ENCODE measurements around the gene DNM1L.
A peak's percentile ranks its signal among the peaks of the same experiment; 100 is the strongest.

The DNM1L gene

GRCh38 chr12:32742133-32742532, 63.0 kb downstream of the DNM1L start:
- no peak overlapping the region for H3K27ac ChIP-seq
- no peaks in the 10 kb centered on the region for H3K9me3 ChIP-seq
- no peaks in the 10 kb centered on the region for H3K4me1 ChIP-seq (ENCODE audit: control insufficient read depth in 1 of 2, insufficient read depth in 1 of 2, low read depth in 1 of 2, low read length in 1 of 2)
- no peak overlapping the region for H3K4me3 ChIP-seq (ENCODE audit: low read depth in 1 of 2, low read length in 1 of 2)
- H3K27me3 ChIP-seq: no peaks in the 10 kb centered on the region
- no peak for TF ChIP-seq CTCF (IDR thresholded peaks at IDR 0.05)
- peaks cover 84% of the 10 kb centered on the region for H3K36me3 ChIP-seq

- Histone ChIP-seq H3K36me3 (peaks cover 85% of the 10 kb centered on the region), H3K4me1 (ENCODE audit: control insufficient read depth in 1 of 2, insufficient read depth in 1 of 2, low read depth in 1 of 2, low read length in 1 of 2) (no peaks in the 10 kb centered on the region), H3K27me3 (no peaks in the 10 kb centered on the region), H3K27ac (no peak overlapping the region), H3K4me3 (ENCODE audit: low read depth in 1 of 2, low read length in 1 of 2) (no peak overlapping the region), H3K9me3 (no peaks in the 10 kb centered on the region)
- TF ChIP-seq CTCF (IDR thresholded peaks at IDR 0.05): no peak
Measured at GRCh38 chr12:32743264-32743663, 64.2 kb downstream of the DNM1L start.

GRCh38 chr12:32753605-32754004, 74.5 kb downstream of the DNM1L start:
- Histone ChIP-seq H3K36me3 (peaks cover 39% of the 10 kb centered on the region), H3K4me3 (ENCODE audit: low read depth in 1 of 2, low read length in 1 of 2) (no peak overlapping the region)

GRCh38 chr12:32754111-32754510, 75.0 kb downstream of the DNM1L start:
- TF ChIP-seq CTCF (IDR thresholded peaks at IDR 0.05): no peak
- Histone ChIP-seq H3K4me3 (ENCODE audit: low read depth in 1 of 2, low read length in 1 of 2) (no peak overlapping the region), H3K4me1 (ENCODE audit: control insufficient read depth in 1 of 2, insufficient read depth in 1 of 2, low read depth in 1 of 2, low read length in 1 of 2) (peaks cover 6 to 18% of the 10 kb centered on the region in 2 experiments), H3K36me3 (peaks cover 34% of the 10 kb centered on the region), H3K27me3 (no peaks in the 10 kb centered on the region), H3K9me3 (no peaks in the 10 kb centered on the region), H3K27ac (no peak overlapping the region)

More at GRCh38 chr12:32753605-32754004, 74.5 kb downstream of the DNM1L start:
- Histone ChIP-seq H3K27ac (no peak overlapping the region), H3K9me3 (no peaks in the 10 kb centered on the region), H3K27me3 (no peaks in the 10 kb centered on the region), H3K4me1 (ENCODE audit: control insufficient read depth in 1 of 2, insufficient read depth in 1 of 2, low read depth in 1 of 2, low read length in 1 of 2) (peaks cover 6 to 18% of the 10 kb centered on the region in 2 experiments)
- TF ChIP-seq CTCF (IDR thresholded peaks at IDR 0.05): no peak

- Histone ChIP-seq H3K27me3 (no peaks in the 10 kb centered on the region), H3K4me1 (ENCODE audit: control insufficient read depth in 1 of 2, insufficient read depth in 1 of 2, low read depth in 1 of 2, low read length in 1 of 2) (peaks cover 6 to 18% of the 10 kb centered on the region in 2 experiments), H3K27ac (peak overlapping the region; percentile 70), H3K36me3 (peaks cover 24% of the 10 kb centered on the region), H3K4me3 (ENCODE audit: low read depth in 1 of 2, low read length in 1 of 2) (peak overlapping the region; percentile 75 to 88), H3K9me3 (no peaks in the 10 kb centered on the region)
- peak; percentile 41 for TF ChIP-seq CTCF (IDR thresholded peaks at IDR 0.05)
Measured at GRCh38 chr12:32755051-32755653, 76.1 kb downstream of the DNM1L start.

Data from neutrophil (primary cell).